HCT116 (cell line): ENCODE measurements around the gene UNC50. TPM values are rescaled to one million over a fixed set of nuclear protein-coding genes. Genes with fewer than 3 reads are reported as not detected.

Source experiments
- ATAC-seq: fragments of 200-7000 bp; cut with Tn5 transposase; 2 replicates; pipeline ENCODE4 v1.9.1; 2020; ENCODE audit warnings: mild to moderate bottlenecking, moderate library complexity
- BruUV-seq: library from RNA; stranded (reverse); fragments of 400-500 nt; replicated peaks from 2 replicates; lab custom pipeline; 2021; lab: Mats Ljungman, UMichigan
- CTCF ChIA-PET: fragments of 300-600 bp; sonication (Branson Sonifier 250); formaldehyde crosslinking; loops from one replicate; lab custom pipeline; 2021; ENCODE audit warnings: antibody characterized with exemption; lab: Charles Lee
- POLR2A ChIA-PET: fragments of 300-600, 350-600 bp; sonication (Branson Sonifier 250); formaldehyde crosslinking; loops from one replicate; lab custom pipeline; 2021; ENCODE audit warnings: antibody characterized with exemption; lab: Charles Lee
- RAD21 ChIA-PET, 2 experiments: fragments of 300-600 bp; sonication (Branson Sonifier 250); formaldehyde crosslinking; loops; one replicate each; lab custom pipeline; 2023; ENCODE audit warnings: low total read pairs in 2 of 2; ENCODE audit not compliant: uncharacterized antibody in 2 of 2, unreplicated experiment in 2 of 2, low non-redundant PET in 1 of 2; lab: Charles Lee
- DNase-seq: peaks from one replicate; pipeline ENCODE4 v3.0.0-alpha.2; 2010; ENCODE audit warnings: low read depth, low spot score
- H2AFZ ChIP-seq: fragments of 200-600 bp; shearing (Covaris generic), sonication (generic); 2 replicates; pipeline ENCODE4 v1.6.1; 2017; ENCODE audit warnings: low read depth, mixed run types, mixed read lengths, antibody characterized with exemption, low read length; ENCODE audit not compliant: poor library complexity, severe bottlenecking
- H3K27ac ChIP-seq: 2 replicates; pipeline ENCODE4 v1.5.1; 2012; ENCODE audit warnings: low read depth, low read length
- H3K27me3 ChIP-seq: fragments of 200-600 bp; sonication (generic); 2 replicates; pipeline ENCODE4 v1.6.1; 2016; ENCODE audit warnings: mixed run types, low read length, mixed read lengths; ENCODE audit not compliant: insufficient read depth
- H3K36me3 ChIP-seq, 2 experiments: fragments of 200-500 bp in 1 of 2; fragments of 200-600 bp in 1 of 2; sonication (Bioruptor generic) in 1 of 2; sonication (generic) in 1 of 2; 2 replicates each; pipeline versions ENCODE4 v1.5.1 to v1.6.1; 2014 to 2016; ENCODE audit warnings: low read length in 2 of 2, inconsistent platforms in 1 of 2, mixed read lengths in 1 of 2, mixed run types in 1 of 2; ENCODE audit not compliant: insufficient read depth in 2 of 2, control insufficient read depth in 1 of 2
- H3K4me1 ChIP-seq, 2 experiments: fragments of 200-600 bp in 1 of 2; sonication (generic) in 1 of 2; 2 replicates each; pipeline versions ENCODE4 v1.5.1 to v1.6.1; 2012 to 2017; ENCODE audit warnings: low read length in 2 of 2, inconsistent platforms in 1 of 2, mild to moderate bottlenecking in 1 of 2, mixed read lengths in 1 of 2, mixed run types in 1 of 2, moderate library complexity in 1 of 2; ENCODE audit not compliant: insufficient read depth in 2 of 2, control insufficient read depth in 1 of 2
- H3K4me2 ChIP-seq: fragments of 200-600 bp; sonication (generic); 2 replicates; pipeline ENCODE4 v1.6.1; 2017; ENCODE audit warnings: mixed run types, low read length, mixed read lengths
- H3K4me3 ChIP-seq, 2 experiments: fragments of 200-600 bp in 1 of 2; sonication (generic) in 1 of 2; replicated peaks in 1 of 2; 2 replicates each; pipeline ENCODE4 v1.5.1; 2011 to 2016; ENCODE audit warnings: low read length in 2 of 2, control low read depth in 1 of 2, low read depth in 1 of 2, mild to moderate bottlenecking in 1 of 2, mixed read lengths in 1 of 2, mixed run types in 1 of 2
- H3K79me2 ChIP-seq: fragments of 200-600 bp; sonication (generic); 2 replicates; pipeline ENCODE4 v1.6.1; 2017; ENCODE audit warnings: mild to moderate bottlenecking, mixed run types, low read length, moderate library complexity, mixed read lengths; ENCODE audit not compliant: insufficient read depth
- H3K9ac ChIP-seq: fragments of 200-600 bp; sonication (generic); 2 replicates; pipeline ENCODE4 v1.6.1; 2016; ENCODE audit warnings: low read length, mixed read lengths
- H3K9me2 ChIP-seq: fragments of 200-600 bp; sonication (generic), shearing (Covaris generic); 2 replicates; pipeline ENCODE4 v1.6.1; 2017; ENCODE audit warnings: mixed run types, mild to moderate bottlenecking, moderate library complexity; ENCODE audit not compliant: insufficient read depth
- H3K9me3 ChIP-seq, 2 experiments: fragments of 200-500 bp in 1 of 2; fragments of 200-600 bp in 1 of 2; sonication (Bioruptor generic) in 1 of 2; sonication (generic) in 1 of 2; 2 replicates each; pipeline ENCODE4 v1.6.1; 2014 to 2017; ENCODE audit warnings: low read length in 2 of 2, mixed read lengths in 2 of 2, inconsistent platforms in 1 of 2, low read depth in 1 of 2, mild to moderate bottlenecking in 1 of 2, mixed run types in 1 of 2, moderate library complexity in 1 of 2; ENCODE audit not compliant: control insufficient read depth in 1 of 2, insufficient read depth in 1 of 2
- H4K20me1 ChIP-seq: fragments of 200-600 bp; sonication (generic), shearing (Covaris generic); 2 replicates; pipeline ENCODE4 v1.6.1; 2017; ENCODE audit warnings: mixed run types, mild to moderate bottlenecking, moderate library complexity; ENCODE audit not compliant: insufficient read depth
- CTCF ChIP-seq, 3 experiments: fragments of 200-600 bp in 1 of 3; sonication (generic) in 1 of 3; IDR thresholded peaks in 2 of 3; conservative IDR thresholded peaks in 1 of 3; 2 replicates each; pipeline ENCODE4 v1.5.1; 2012 to 2017; ENCODE audit warnings: low read depth in 2 of 3, low read length in 2 of 3, antibody characterized with exemption in 1 of 3, borderline replicate concordance in 1 of 3, control low read depth in 1 of 3, mild to moderate bottlenecking in 1 of 3, mixed read lengths in 1 of 3, mixed run types in 1 of 3, moderate library complexity in 1 of 3; ENCODE audit not compliant: insufficient read depth in 1 of 3
- EGR1 ChIP-seq: IDR thresholded peaks from 2 replicates; pipeline ENCODE4 v1.6.1; 2012; ENCODE audit warnings: low read depth
- POLR2AphosphoS5 ChIP-seq: IDR thresholded peaks from 2 replicates; pipeline ENCODE4 v1.6.1; 2011; ENCODE audit warnings: mild to moderate bottlenecking, low read depth, low read length, moderate library complexity
- REST ChIP-seq: IDR thresholded peaks from 2 replicates; pipeline ENCODE4 v1.6.1; 2012; ENCODE audit warnings: low read depth
- ZBTB33 ChIP-seq: IDR thresholded peaks from 2 replicates; pipeline ENCODE4 v1.6.1; 2011; ENCODE audit warnings: mild to moderate bottlenecking, low read length, moderate library complexity; ENCODE audit not compliant: insufficient replicate concordance; ENCODE audit errors: extremely low read depth
- intact Hi-C: fragments of 100-400 bp; cut with micrococcal nuclease; formaldehyde crosslinking; loops from 2 replicates; pipeline ENCODE4 v1.10.0; 2022
- total RNA-seq: library from RNA; stranded (reverse); gene quantifications from one replicate; pipeline ENCODE4 v1.2.1, GENCODE V29; 2021; ENCODE audit not compliant: unreplicated experiment

The UNC50 gene
- total RNA-seq, 1 experiment from 2014 or later = 33.0 TPM

- Histone ChIP-seq H3K4me1 (no peaks in the 10 kb centered on the region), H3K36me3 (no peaks in the 10 kb centered on the region), H2AFZ (no peak overlapping the region), H3K9me2 (no peaks in the 10 kb centered on the region), H3K9me3 (no peaks in the 10 kb centered on the region), H3K27me3 (no peaks in the 10 kb centered on the region), H3K4me2 (no peak overlapping the region), H3K79me2 (no peaks in the 10 kb centered on the region), H3K27ac (no peak overlapping the region), H3K9ac (no peak overlapping the region), H4K20me1 (no peaks in the 10 kb centered on the region), H3K4me3 (no peak overlapping the region)
- DNase-seq = no peak
- intact Hi-C loops = no loop called here
- POLR2A ChIA-PET = no interaction called here
- TF ChIP-seq ZBTB33 = no peak
- peak in 2 of 3 experiments; percentile 17 to 18; a peak in 1 of 6 replicates for TF ChIP-seq CTCF (IDR thresholded peaks at IDR 0.05 in 2 of 3, conservative IDR thresholded peaks at IDR 0.05 in 1 of 3; ENCODE audit: borderline replicate concordance in 1 of 3, insufficient read depth in 1 of 3, low read depth in 2 of 3, low read length in 2 of 3)
- no peak for TF ChIP-seq EGR1
- no peak for TF ChIP-seq POLR2AphosphoS5
- no peak for TF ChIP-seq REST
- ATAC-seq = no peak
- RAD21 ChIA-PET = no interaction called here
- CTCF ChIA-PET = interaction anchor here (1.2 kb wide), 1 partner anchor 9 kb away, joined by 3 read pairs; no protein-coding TSS in a partner anchor
- BruUV-seq = no TSS peak
These were observed 31.1 kb upstream of the UNC50 start for GRCh38 chr2:98577313-98577712.
